CD4-positive, CD25-positive, alpha-beta regulatory T cell (primary cell): ENCODE results near the gene COL6A2. TPM values are rescaled to one million over a fixed set of nuclear protein-coding genes. Genes with fewer than 3 reads are reported as not detected.
A peak's percentile ranks its signal among the peaks of the same experiment; 100 is the strongest.
"Not testable (repeated sequence)": the region's sequence is repeated elsewhere in the genome, so short reads cannot be mapped to it uniquely, and the experiment has no call there.

Experiments used
- ATAC-seq, 2 donors: fragments of 150-1000 bp; cut with Tn5 transposase; one replicate each; pipeline ENCODE4 v1.10.0; 2021; ENCODE audit warnings: low read depth in 2 of 2, moderate number of reproducible peaks in 2 of 2, moderate library complexity in 1 of 2
- DNase-seq, 3 donors: peaks; one replicate each; pipeline versions ENCODE4 v3.0.0 to v3.0.0-alpha.2; 2012 to 2022; ENCODE audit warnings: mixed read lengths in 1 of 3
- H3K27ac ChIP-seq: one replicate; pipeline ENCODE4 v1.7.0; 2013; ENCODE audit warnings: mild to moderate bottlenecking, low read length; ENCODE audit not compliant: insufficient read depth, poor library complexity, severe bottlenecking
- H3K27me3 ChIP-seq: one replicate; pipeline ENCODE4 v1.7.0; 2013; ENCODE audit warnings: low read length; ENCODE audit not compliant: control insufficient read depth, insufficient read depth
- H3K36me3 ChIP-seq: one replicate; pipeline ENCODE4 v1.7.0; 2013; ENCODE audit warnings: mild to moderate bottlenecking, low read length, moderate library complexity; ENCODE audit not compliant: control insufficient read depth, insufficient read depth
- H3K4me1 ChIP-seq: 2 replicates; pipeline ENCODE4 v1.7.0; 2013; ENCODE audit warnings: mild to moderate bottlenecking, low read length; ENCODE audit not compliant: insufficient read depth, control insufficient read depth, poor library complexity, severe bottlenecking
- H3K4me3 ChIP-seq: one replicate; pipeline ENCODE4 v1.7.0; 2013; ENCODE audit warnings: low read depth, mild to moderate bottlenecking, low read length, moderate library complexity
- H3K9me3 ChIP-seq, 2 experiments: 1 replicate in 1 of 2; 2 replicates in 1 of 2; pipeline ENCODE4 v1.7.0; 2013; ENCODE audit warnings: low read length in 2 of 2, mild to moderate bottlenecking in 1 of 2, moderate library complexity in 1 of 2; ENCODE audit not compliant: control insufficient read depth in 2 of 2
- H3K27ac Mint-ChIP-seq, 3 donors: one replicate each; pipeline ENCODE4 v1.8.0; 2020 to 2022; ENCODE audit warnings: mild to moderate bottlenecking in 3 of 3, mixed read lengths in 3 of 3, moderate library complexity in 2 of 3
- H3K27me3 Mint-ChIP-seq: one replicate; pipeline ENCODE4 v1.8.0; 2022; ENCODE audit warnings: mild to moderate bottlenecking, mixed read lengths
- H3K36me3 Mint-ChIP-seq: one replicate; pipeline ENCODE4 v1.8.0; 2020; ENCODE audit warnings: mixed read lengths
- H3K4me1 Mint-ChIP-seq, 4 donors: one replicate each; pipeline ENCODE4 v1.8.0; 2020 to 2022; ENCODE audit warnings: mixed read lengths in 4 of 4, mild to moderate bottlenecking in 1 of 4
- H3K4me3 Mint-ChIP-seq, 4 donors: one replicate each; pipeline ENCODE4 v1.8.0; 2020 to 2022; ENCODE audit warnings: mild to moderate bottlenecking in 4 of 4, mixed read lengths in 4 of 4, moderate library complexity in 3 of 4
- H3K9me3 Mint-ChIP-seq, 7 donors: one replicate each; pipeline ENCODE4 v1.8.0; 2020 to 2022; ENCODE audit warnings: mixed read lengths in 7 of 7, mild to moderate bottlenecking in 3 of 7, moderate library complexity in 2 of 7
- polyA plus RNA-seq, 4 donors: library from polyadenylated mRNA; unstranded; fragments of 300-500 nt; fragmentation: Illumina TruSeq; gene quantifications; one replicate each; pipeline ENCODE4 v1.2.3, GENCODE V29; 2021
- total RNA-seq: library from RNA; stranded (reverse); gene quantifications from one replicate; pipeline ENCODE4 v1.2.3, GENCODE V29; 2022

The COL6A2 gene
- total and polyA plus RNA-seq, 5 donors from 2014 or later = 0.08 to 12.9 (median 1.3) TPM

GRCh38 chr21:46139686-46140085, 41.8 kb downstream of the COL6A2 start:
- H3K27me3 ChIP-seq = no peaks in the 10 kb centered on the region
- no peak for ATAC-seq
- no peak overlapping the region for H3K4me3 Mint-ChIP-seq
- no peak overlapping the region for H3K4me3 ChIP-seq
- H3K4me1 ChIP-seq = peaks cover 7% of the 10 kb centered on the region
- no peaks in the 10 kb centered on the region for H3K9me3 ChIP-seq
- H3K9me3 Mint-ChIP-seq = no peaks in the 10 kb centered on the region
- H3K27ac Mint-ChIP-seq = no peak overlapping the region
- no peaks in the 10 kb centered on the region for H3K36me3 ChIP-seq
- peaks cover 4% of the 10 kb centered on the region for H3K27me3 Mint-ChIP-seq
- peaks cover 0 to 9% (median 4%) of the 10 kb centered on the region in 4 donors for H3K4me1 Mint-ChIP-seq
- no peak for DNase-seq
- H3K27ac ChIP-seq = no peak overlapping the region
- H3K36me3 Mint-ChIP-seq = no peaks in the 10 kb centered on the region

- not testable (repeated sequence) for H3K27ac Mint-ChIP-seq, H3K4me3 Mint-ChIP-seq, DNase-seq, H3K27ac ChIP-seq, H3K36me3 ChIP-seq, H3K4me1 ChIP-seq, H3K27me3 Mint-ChIP-seq, H3K4me3 ChIP-seq, H3K9me3 Mint-ChIP-seq, H3K9me3 ChIP-seq, ATAC-seq, H3K36me3 Mint-ChIP-seq, H3K27me3 ChIP-seq
- peaks cover 0 to 11% (median 4%) of the 10 kb centered on the region in 4 donors for H3K4me1 Mint-ChIP-seq
Observed at GRCh38 chr21:46140352-46141003, 42.6 kb downstream of the COL6A2 start.

- peak overlapping the region in 2 of 3 donors; percentile 44 to 47 for H3K27ac Mint-ChIP-seq
- H3K4me3 ChIP-seq = no peak overlapping the region
- H3K27me3 Mint-ChIP-seq = no peaks in the 10 kb centered on the region
- no peaks in the 10 kb centered on the region for H3K9me3 Mint-ChIP-seq
- no peaks in the 10 kb centered on the region for H3K27me3 ChIP-seq
- H3K36me3 ChIP-seq = no peaks in the 10 kb centered on the region
- peaks cover 0 to 11% (median 4%) of the 10 kb centered on the region in 4 donors for H3K4me1 Mint-ChIP-seq
- peaks cover 7% of the 10 kb centered on the region for H3K4me1 ChIP-seq
- ATAC-seq = no peak
- no peak for DNase-seq
- no peak overlapping the region for H3K27ac ChIP-seq
- no peak overlapping the region for H3K4me3 Mint-ChIP-seq
- no peaks in the 10 kb centered on the region for H3K36me3 Mint-ChIP-seq
- no peaks in the 10 kb centered on the region for H3K9me3 ChIP-seq
Observed at GRCh38 chr21:46141767-46142581, 44.1 kb downstream of the COL6A2 start.

DNA sequence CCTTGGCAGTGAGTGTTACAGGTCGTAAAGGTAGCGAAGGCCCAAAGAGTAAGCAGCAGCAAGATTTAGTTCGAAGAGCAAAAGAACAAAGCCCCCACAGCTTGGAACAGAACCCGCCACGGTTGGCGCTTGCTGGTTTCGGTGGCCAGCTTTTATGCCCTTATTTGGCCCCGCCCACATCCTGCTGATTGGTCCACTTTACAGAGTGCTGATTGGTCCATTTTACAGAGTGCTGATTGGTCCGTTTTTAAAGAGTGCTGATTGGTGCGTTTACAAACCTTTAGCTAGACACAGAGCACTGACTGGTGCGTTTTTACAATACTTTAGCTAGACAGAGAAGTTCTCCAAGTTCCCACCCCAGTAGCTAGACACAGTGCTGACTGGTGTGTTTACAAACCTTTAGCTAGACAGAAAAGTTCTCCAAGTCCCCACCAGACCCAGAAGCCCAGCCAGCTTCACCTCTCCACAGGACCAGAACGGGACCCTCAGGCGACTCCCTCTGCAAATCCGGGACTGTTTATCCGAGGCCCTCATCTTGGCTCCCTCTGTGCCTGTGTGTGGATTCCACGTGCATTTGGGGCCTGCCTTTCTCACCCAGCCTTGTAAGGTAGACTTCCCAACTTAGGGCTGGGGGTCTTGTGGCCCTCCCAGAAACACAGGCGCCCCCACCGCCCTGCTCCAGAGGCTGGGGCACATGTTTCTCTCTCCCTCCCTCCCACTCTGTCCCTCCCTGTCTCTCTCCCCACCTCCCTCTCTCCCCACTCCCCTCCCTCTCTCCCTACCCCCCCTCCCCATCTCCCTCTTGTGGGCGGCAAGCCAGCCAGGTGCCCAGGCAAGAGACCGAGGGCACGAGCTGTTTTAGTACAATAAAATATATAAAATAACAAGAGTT, 44.9 kb downstream of the COL6A2 start:
- peak in 1 of 3 donors; percentile 29 for DNase-seq
- no peaks in the 10 kb centered on the region for H3K36me3 Mint-ChIP-seq
- H3K4me3 Mint-ChIP-seq = no peak overlapping the region
- Histone ChIP-seq H3K27ac (peak overlapping the region; percentile 76), H3K36me3 (no peaks in the 10 kb centered on the region), H3K27me3 (no peaks in the 10 kb centered on the region), H3K4me1 (peaks cover 7% of the 10 kb centered on the region), H3K4me3 (peak overlapping the region; percentile 94), H3K9me3 (no peaks in the 10 kb centered on the region)
- peak overlapping the region in 1 of 3 donors; percentile 90 for H3K27ac Mint-ChIP-seq
- peaks cover 0 to 11% (median 4%) of the 10 kb centered on the region in 4 donors for H3K4me1 Mint-ChIP-seq
- no peaks in the 10 kb centered on the region for H3K9me3 Mint-ChIP-seq
- ATAC-seq = no peak
- no peaks in the 10 kb centered on the region for H3K27me3 Mint-ChIP-seq

DNA sequence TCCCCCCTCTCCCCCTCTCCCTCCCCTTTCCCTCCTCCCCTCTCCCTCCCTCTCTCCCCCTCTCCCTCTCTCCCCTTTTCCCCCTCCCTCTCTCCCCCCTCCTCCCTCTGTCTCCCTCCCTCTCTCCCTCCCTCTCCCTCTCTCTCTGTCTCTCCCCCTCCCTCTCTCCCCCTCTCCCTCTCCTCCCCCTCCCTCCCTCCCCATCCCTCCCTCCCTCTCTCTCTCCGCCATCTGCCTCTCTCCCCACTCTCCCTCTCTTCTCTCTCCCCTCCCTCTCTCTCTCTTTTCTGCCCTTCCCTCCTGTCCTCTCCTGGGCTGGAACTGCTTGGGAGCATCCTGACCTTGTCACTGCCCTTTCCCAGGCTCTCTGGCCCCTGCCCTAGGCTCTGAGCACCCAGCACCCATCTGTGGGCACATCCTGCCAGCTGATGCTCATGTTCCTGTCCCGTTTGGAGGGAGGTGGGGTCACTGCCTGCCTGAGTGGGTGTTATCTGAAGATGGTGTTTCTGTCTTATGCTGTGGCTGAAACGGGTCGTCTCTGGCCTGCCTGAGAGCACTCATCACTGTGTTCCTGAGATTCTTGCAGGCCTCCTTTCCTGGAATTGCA, 46.7 kb downstream of the COL6A2 start:
- peak overlapping the region in 1 of 4 donors; percentile 70 for H3K4me3 Mint-ChIP-seq

GRCh38 chr21:46145159-46145839, 47.4 kb downstream of the COL6A2 start:
- no peaks in the 10 kb centered on the region for H3K36me3 Mint-ChIP-seq
- no peaks in the 10 kb centered on the region for H3K9me3 Mint-ChIP-seq
- Histone ChIP-seq H3K9me3 (no peaks in the 10 kb centered on the region), H3K27ac (no peak overlapping the region), H3K4me3 (no peak overlapping the region), H3K36me3 (no peaks in the 10 kb centered on the region), H3K4me1 (peaks cover 7% of the 10 kb centered on the region), H3K27me3 (no peaks in the 10 kb centered on the region)
- peak overlapping the region in 1 of 3 donors; percentile 49 for H3K27ac Mint-ChIP-seq
- H3K27me3 Mint-ChIP-seq = no peaks in the 10 kb centered on the region
- ATAC-seq (no peak), DNase-seq (no peak)
- peak overlapping the region in 2 of 4 donors; percentile 58 to 70 for H3K4me3 Mint-ChIP-seq
- peaks cover 0 to 11% (median 6%) of the 10 kb centered on the region in 4 donors for H3K4me1 Mint-ChIP-seq

More for the DNA sequence above, 46.7 kb downstream of the COL6A2 start:
- Histone ChIP-seq H3K4me3 (no peak overlapping the region), H3K9me3 (no peaks in the 10 kb centered on the region), H3K27me3 (no peaks in the 10 kb centered on the region), H3K4me1 (peaks cover 7% of the 10 kb centered on the region), H3K36me3 (no peaks in the 10 kb centered on the region), H3K27ac (peak overlapping the region; percentile 76)
- DNase-seq = peak in 1 of 3 donors; percentile 20
- H3K4me1 Mint-ChIP-seq = peaks cover 0 to 11% (median 6%) of the 10 kb centered on the region in 4 donors
- peak overlapping the region in 1 of 3 donors; percentile 49 for H3K27ac Mint-ChIP-seq
- H3K27me3 Mint-ChIP-seq = no peaks in the 10 kb centered on the region
- no peaks in the 10 kb centered on the region for H3K36me3 Mint-ChIP-seq
- H3K9me3 Mint-ChIP-seq = no peaks in the 10 kb centered on the region
- no peak for ATAC-seq
